ENCODE measurements around the gene SLC28A3. TPM values are rescaled to one million over a fixed set of nuclear protein-coding genes. Genes with fewer than 3 reads are reported as not detected.

Gene SLC28A3
- total and polyA plus RNA-seq, 2 of the 8 experiments (the other 6 are each of a cell fraction or from before 2014, with no cell fraction given): 0.02 TPM; not detected in 1

GRCh38 chr9:84323858-84324257, 16.7 kb downstream of the SLC28A3 start (continued):
- no peak for TF ChIP-seq CHD7 (IDR thresholded peaks at IDR 0.05; ENCODE audit: insufficient replicate concordance, low read length)
- no peak for TF ChIP-seq SIRT6 (IDR thresholded peaks at IDR 0.05; ENCODE audit: low read length)
- no peak for TF ChIP-seq EP300 (IDR thresholded peaks at IDR 0.05; ENCODE audit: borderline replicate concordance in 1 of 2, low read depth in 2 of 2, low read length in 2 of 2)
- no peak for TF ChIP-seq RXRA (IDR thresholded peaks at IDR 0.05; ENCODE audit: insufficient read depth, low read depth, low read length)
- TF ChIP-seq EGR1 (IDR thresholded peaks at IDR 0.05; ENCODE audit: borderline replicate concordance, low read depth, low read length): no peak
- TF ChIP-seq E2F6 (IDR thresholded peaks at IDR 0.05): no peak
- no peak for TF ChIP-seq CTBP2 (IDR thresholded peaks at IDR 0.05; ENCODE audit: borderline replicate concordance, insufficient read depth, insufficient read length, low read length)
